ENCODE measurements around the gene SETD4.

The SETD4 gene

DNA sequence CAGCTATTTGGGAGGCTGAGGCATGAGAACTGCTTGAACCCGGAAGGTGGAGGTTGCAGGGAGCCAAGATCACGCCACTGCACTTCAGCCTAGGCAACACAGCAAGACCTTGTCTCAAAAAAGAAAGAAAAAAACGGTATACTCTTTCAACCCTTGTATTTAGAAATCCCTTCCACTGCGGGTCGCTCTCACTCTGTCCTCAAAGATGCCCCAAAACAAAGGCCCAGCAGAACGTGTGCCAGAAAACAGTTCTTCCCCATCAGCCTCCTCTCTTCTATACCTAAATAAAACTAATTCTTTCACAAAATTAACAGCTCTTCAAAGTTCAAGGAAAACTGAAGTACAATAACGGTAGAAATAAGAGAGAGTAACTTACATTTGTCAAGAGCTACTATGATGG lies 13.2 kb downstream of the SETD4 start:
- no peak for DNase-seq (ENCODE audit: low spot score)

DNA sequence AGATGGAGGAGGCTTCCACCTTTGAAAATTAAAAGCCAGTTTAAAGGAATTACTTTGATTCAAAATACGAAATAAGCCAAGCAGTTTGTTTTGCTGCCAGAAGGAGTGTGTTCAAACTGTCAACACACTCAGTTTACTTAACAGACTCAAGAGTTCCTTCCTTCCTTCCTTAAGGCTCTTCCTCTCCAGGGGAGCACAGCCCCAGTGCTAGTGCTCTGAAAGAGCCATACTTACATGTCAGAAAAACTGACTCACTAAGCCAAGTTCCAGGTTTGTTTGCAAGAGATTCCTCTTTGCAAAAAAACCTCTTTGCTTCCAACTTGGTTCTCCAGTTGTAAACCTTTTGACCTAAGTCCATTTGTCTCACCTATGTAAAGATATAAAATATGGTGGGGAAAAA lies 14.3 kb downstream of the SETD4 start:
- no peak for DNase-seq (ENCODE audit: low spot score)

DNA sequence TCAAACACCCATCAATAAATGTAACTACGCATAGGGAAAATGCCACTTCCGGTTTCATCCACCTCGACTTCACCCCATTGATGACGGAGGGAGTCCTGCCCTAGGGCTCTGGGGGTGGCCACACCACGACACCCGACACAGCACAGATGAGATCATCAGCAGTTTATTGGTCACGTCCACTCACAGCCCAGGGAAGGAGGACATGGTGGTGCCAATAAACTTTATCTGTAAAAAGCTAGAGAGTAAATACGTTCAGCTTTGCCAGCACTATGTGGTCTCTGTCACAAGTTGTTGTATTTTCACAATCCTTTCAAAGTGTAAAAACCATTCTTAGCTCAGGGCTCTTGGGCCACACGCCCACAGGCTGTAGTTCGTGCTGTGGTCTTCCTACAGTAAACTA lies 16.3 kb downstream of the SETD4 start:
- DNase-seq (ENCODE audit: low spot score): no peak

DNA sequence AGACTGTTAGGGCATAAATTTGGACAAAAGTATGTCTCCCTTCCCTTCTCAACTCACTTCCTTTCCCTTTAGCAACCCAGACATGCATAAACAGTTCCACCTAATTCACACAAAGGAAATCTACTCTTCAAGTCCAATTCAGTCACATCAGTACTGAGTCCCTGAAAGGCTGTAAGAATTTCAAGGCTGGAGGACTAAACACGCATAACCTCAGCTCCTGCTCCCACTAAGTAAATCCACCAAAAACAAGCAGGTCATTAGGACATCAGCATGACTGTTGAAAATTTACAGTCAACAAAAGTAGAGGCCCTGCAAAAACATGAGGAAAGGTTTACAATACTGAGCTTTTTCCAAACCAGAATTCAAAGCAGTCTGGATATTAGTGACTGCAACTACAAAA lies 18.4 kb downstream of the SETD4 start:
- DNase-seq (ENCODE audit: low spot score): no peak

DNA sequence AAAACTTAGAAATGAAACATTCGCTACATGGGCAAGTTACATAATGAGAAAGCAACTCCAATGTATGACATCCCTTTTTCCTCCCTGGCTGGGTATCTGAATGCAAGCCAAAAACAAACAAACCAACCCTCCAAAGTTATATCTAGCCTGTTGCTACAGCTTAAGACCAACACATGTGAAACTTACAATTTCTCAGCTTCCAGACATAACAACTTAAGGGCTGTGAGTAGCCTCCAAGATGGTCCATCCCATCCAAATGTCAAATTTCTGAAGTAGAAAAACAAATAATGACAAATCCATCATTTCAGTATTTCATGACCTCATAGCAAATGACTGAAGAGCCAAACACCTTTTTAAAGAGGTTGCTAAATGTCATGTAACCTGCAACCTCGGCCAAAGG lies 19.9 kb downstream of the SETD4 start:
- no peak for DNase-seq (ENCODE audit: low spot score)

DNA sequence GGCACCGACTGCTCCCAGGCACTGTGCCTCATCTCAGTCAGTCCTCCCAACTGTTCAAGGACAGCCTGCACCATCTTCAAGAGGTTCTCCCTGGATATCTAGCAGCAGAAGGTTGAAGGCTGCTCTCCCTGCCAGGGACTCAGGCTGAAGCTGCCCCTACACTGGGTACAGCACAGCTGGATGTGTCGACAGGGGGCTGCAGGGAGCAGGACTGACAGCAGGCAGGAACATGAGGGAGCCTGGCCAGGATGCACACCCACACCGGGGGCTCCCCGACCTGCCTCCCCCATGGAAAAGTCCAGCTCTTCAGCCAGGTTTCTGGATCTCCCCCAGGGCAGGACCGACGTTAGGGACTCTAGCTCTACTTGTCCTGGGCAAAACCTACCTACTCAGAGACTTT lies 20.5 kb downstream of the SETD4 start:
- DNase-seq (ENCODE audit: low spot score): no peak

DNA sequence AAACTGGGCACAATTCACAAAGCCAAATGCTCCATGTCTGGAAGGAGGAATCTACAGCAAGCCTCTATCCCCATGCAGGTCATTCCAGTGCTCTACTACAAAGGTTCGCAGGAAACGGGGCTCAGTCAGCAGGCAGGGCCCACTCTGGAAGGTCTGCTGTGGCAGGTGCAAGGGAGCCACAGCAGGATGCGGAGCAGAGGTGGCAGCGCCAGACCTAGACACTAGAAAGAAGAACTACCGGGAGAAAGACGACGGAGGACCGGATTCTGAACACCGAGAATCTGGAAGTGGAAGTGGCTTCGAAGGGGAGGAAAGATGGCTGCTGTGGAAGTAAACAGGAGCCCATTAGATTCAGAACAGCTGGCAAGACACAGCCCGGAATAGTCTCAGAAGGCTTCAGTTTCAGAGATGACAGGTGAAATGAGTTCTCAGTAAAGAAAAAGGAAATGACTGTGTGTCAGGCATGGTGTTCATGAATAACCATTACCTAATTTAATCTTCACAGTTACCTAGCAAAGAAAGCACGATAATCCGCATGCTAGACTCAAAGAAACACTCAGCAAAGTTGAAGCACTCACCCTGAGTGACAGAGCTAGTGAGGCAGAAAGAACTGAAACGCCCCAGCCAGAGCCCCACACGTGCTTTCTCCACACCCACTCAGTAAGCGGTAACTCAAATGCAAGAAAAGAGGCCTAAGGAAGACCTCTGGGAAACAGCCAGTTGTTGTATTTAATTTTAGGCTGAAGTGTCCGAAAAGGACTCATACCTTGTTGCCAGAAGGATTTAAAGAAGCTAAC lies 21.4 kb downstream of the SETD4 start:
- DNase-seq (ENCODE audit: low spot score): no peak

DNA sequence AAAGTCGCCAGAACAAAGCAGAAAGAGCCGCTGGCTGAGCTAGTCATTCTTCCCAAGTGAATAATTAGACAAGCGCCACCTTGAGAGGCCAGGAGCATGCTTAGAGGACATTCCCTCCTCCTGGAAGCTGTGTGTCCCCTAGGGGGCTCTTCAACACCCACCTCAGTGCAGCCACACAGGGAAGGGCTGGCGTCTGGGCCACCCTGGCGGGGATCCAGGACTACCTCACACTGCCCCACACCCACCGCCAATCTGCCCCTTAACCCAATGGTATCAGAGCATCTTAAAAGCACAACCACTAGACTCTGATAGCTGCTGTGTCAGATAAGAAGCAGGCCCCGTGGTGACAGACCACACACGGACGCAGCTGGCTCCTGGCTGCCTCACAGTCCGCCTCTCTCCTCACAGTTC lies 24.9 kb downstream of the SETD4 start:
- DNase-seq (ENCODE audit: low spot score): peak; percentile 51

DNA sequence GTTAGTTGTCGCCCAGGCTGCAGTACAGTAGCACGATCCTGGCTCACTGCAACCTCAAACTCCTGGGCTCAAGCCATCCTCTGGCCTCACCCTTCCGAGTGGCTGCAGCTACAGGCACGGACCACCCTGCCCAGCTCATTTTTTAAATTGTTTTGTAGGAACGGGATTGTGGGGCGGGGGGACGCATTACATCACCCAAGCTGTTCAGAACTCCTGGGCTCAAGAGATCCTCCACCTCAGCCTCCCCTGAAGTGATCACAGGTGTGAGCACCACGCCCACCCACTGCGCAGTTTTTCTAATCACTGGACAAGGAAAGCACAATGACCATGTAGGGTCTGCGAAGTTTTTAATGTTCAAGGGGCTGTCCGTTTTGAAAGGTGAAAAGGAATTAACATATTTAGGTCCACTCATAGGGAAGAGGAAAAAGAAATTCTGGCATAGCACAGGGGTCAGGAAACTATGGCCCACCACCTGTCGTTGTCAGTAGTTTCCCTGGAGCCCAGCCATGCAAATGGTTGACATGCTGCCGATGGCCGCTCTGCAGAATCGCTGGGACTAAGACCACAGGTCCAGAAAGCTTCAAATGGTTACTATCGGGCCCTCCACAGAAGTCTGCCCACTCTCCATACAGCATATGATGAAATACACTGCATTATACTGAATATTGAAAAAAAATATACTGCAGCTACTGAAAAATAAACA lies 26.0 kb downstream of the SETD4 start:
- no peak for DNase-seq (ENCODE audit: low spot score)

DNA sequence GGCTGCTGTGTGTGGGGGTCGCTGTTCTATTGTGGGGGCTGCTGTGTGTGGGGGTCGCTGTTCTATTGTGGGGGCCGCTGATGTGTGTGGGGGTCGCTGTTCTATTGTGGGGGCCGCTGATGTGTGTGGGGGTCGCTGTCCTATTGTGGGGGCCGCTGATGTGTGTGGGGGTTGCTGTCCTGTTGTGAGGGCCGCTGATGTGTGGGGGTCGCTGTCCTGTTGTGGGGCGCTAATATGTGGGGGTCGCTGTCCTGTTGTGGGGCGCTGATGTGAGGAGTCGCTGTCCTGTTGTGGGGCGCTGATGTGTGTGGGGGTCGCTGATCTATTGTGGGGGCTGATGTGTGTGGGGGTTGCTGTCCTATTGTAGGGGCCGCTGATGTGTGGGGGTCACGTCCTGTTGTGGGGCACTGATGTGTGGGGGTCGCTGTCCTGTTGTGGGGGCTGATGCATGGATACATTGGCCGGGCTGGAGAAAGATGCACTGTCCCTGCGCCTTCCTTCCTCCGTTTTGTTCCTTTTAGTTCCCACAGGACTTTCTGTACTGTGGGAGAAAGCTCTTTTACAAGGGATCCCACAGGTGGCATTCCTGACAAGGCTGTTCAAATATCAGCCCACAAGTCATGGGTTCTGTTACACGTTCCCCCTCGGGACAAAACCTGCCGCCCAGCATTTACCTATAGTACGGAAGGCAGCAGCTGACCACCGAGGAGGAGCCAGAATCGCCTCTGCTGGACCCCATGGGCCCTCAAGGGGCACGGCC lies 27.5 kb downstream of the SETD4 start:
- DNase-seq (ENCODE audit: low spot score): no peak

DNA sequence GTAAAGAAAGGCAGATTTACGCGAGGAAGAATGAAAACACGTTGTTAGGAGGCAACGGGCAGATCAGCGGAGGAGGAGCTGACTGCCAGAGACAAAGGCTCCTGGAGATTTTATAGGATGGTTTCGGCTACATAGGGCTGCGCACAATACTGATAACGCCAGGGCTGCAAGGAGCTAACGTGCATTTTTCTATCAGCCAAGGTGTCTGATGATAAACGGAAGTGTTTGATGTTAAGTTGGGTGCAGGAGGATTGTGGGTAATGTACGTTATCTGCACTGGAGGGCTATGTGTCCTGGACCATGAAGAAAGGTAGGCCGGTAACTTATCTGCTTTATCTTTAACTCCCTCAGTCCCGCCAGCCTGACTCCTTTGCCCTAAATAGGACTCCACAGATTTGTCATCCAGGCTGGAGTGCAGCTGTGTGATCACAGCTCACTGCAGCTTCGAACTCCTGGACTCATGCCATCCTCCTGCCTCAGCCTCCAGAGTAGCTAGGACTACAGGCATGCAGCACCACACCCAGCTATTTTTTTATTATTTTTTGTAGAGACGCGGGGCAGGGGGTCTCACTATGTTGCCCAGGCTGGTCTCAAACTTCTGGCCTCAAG lies 29.6 kb downstream of the SETD4 start:
- no peak for DNase-seq (ENCODE audit: low spot score)

DNA sequence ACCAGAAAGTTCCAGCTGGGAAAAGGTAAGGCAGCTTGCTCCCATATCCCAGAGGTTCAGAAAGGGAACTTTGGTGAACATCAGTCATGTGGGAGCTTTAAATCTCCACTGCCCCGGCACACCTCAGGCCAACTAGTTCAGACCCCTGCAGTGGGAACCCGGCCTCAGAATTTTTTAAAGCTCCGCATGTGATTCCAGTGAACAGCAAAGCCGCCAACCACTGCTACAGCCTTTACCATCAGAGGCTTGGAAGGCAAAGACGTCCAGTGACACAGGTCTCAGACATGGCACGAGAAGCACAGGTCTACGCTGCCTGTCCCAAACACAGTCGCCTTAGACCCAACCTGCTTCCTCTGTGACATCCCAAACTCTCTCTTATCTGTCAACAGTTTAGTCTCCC lies 31.0 kb downstream of the SETD4 start:
- no peak for DNase-seq (ENCODE audit: low spot score)

DNA sequence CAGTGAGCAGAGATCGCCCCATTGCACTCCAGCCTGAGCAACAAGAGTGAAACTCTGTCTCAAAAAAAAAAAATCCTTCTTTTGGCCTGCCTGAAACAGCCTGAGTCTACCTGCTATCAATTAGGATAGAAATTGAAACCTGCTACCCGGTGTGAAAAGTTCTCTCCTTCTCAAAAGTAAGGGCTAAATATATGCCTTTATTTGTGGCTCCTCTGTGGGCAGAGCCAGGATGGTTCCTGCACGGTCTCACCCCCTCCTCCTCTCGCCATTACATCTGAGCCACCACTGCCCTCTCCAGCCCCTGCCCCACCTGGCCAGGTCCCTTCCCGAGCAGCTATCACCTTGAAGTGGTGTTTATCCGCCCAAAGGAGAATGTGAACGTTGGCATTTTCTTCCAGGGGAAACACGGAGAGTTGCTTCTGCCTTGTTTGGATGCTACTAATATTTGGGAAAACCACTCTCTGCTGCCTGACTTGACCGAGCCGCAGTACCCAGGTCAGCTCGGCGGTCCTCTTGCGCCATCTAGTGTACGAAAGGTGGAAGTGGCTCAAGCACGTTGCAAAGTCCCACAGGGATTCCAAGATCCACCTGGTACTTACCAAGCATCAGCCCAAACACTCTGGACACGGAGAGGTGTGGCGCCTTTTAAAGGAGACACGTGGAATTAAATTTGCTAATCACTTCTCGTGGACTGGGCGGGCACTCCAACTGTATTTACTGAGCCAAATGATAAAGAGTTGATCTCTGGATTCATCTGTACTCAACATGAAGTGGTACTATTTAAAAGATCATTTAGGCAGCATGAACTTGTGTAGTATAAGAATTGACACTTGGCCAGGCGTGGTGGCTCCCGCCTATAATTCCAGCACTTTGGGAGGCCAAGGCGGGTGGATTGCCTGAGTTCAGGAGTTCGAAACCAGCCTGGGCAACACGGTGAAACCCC lies 31.9 kb downstream of the SETD4 start:
- DNase-seq (ENCODE audit: low spot score): peak; percentile 88

DNA sequence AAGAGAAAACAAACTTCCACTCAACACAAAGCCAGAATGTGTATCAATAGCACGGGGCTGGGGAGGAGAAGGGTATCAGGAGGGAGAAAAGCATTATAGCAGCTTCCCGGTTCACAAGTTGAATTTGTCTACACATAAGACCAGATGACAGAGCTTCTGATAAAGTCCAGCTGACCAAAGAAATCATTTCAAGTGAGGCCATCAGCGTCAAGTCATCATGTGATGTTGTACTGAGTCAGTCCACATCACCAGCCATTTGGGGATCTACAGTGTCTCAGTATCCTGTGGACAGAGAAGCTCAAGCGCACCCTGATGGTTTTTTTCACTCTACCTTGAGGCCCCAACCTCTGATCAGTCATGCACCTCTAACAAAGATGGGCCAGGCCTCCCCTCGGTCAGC lies 33.0 kb downstream of the SETD4 start:
- DNase-seq (ENCODE audit: low spot score): no peak

DNA sequence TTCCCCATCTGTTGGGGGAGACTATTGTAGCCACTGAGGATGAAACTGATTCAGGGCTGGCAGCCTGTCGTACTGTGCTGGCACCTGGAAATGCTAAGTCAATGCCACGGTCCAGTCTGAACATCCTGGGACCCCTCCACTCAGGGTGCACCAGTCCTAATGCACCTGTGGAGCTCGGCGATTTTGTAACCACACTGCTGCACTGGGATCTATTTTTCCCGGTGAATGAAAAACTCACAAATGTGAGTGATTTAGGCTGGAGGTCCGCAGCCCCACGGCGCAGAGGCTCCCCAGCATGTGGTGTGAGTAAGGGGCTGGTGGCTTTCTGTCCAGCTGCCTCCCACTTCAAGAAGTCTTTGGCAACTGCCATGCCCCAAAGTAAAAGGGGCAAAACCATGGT lies 35.5 kb downstream of the SETD4 start:
- no peak for DNase-seq (ENCODE audit: low spot score)

DNA sequence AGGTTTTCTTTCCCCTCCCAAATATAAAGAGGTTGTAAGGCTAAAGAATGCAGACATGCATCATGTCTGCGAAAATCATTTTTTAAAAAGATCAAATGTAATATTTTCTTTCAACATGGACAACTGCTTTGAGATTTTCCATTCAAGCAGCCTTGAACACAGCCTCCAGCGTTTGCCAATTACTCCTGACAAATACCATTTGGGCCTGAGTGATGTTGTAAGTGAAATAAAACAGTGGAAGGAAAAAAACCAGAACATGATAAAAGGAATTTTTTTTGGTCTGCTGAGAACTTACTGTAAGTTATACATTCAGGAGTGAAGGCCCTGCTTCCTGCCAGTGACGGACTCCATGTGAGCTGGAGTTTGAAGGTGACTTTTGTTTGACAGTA lies 37.2 kb downstream of the SETD4 start:
- no peak for DNase-seq (ENCODE audit: low spot score)

DNA sequence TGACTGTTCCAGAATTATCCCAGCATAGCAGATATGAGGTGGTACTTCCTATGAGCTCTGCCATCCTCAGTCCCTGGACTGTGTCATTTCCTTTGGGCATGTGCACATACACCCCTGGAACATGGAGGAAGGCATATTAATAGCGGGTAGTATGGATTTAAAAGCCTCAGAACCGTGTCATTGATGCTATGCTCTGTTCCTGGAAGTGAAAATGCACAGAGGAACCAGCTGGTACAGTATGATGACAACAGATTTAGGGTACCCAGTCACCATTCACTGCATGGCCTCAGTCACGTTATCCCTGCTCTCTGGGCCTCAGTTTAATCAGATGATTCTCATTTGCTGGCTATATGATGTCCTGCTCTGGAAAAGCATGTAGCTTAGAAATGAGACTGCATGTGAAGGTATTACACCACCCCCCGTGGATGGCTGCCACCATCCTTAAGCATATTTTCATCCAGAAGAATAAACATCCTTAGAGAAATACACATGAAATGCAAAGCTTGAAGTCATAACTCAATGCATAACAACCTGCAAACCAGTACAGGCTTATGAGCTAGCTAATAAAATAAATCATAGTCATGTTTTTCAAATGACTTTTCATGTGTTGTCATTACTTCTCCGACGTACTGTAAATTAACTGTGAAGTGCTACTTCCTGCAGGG lies 37.8 kb downstream of the SETD4 start:
- DNase-seq (ENCODE audit: low spot score): no peak

DNA sequence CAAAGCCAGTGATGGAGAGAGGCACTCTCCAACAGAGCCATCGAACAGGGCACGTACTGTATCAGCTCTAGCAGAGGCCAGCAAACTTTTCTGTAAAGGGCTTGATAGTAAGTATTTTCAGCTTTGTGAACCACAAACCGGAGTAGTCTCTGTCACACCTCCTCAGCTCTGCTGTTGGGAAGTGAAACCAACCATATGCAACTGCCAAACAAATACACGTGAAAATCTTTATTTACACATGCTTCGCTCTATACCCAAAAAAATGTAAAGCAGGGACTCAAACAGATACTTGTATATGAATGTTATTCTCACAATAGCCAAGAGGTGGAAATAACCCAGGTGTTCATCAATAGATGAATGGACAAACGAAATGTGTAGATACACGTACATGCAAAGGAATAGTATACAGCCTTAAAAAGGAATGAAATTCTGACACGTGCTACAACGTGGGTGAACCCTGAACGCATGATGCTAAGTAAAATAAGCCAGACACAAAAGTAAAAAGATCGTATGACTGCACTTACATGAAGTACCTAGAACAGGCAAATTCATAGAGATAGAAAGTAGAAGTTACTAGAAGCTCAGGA lies 39.0 kb downstream of the SETD4 start:
- no peak for DNase-seq (ENCODE audit: low spot score)

DNA sequence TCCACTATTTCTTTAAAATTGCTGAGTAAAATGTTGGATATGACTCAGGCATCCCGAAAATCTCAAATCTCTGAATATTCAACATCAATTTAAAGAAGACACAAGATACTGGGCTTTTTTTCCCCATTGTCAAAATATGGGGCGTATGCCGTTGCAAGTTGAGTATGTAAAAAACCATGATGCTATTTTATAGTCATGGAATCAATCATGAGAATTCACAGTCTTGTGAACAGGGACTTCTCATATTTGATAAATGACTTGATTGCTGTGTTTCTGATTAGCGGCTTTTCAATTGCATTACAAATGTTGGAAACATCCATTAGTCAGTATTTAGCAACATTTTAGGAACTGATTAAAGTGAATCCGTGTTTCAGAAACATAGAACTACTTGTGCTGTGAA lies 45.3 kb downstream of the SETD4 start:
- no peak for DNase-seq (ENCODE audit: low spot score)

DNA sequence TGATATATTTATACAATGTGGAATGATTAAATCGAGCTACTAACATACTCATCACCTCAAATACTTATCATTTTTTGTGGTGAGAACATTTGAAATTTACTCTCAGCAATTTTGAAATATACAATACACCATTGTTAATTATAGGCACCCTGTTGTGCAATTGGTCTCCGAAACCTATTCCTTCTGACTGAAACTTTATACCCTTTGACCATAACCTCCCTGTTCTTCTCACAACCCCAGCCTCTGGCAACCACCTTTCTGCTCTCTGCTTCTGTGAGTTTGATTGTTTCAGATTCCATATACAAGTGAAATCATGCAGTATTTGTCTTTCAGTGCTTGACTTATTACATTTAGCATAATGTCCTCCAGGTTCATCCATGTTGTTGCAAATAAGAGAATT lies 49.5 kb downstream of the SETD4 start:
- no peak for DNase-seq (ENCODE audit: low spot score)

DNA sequence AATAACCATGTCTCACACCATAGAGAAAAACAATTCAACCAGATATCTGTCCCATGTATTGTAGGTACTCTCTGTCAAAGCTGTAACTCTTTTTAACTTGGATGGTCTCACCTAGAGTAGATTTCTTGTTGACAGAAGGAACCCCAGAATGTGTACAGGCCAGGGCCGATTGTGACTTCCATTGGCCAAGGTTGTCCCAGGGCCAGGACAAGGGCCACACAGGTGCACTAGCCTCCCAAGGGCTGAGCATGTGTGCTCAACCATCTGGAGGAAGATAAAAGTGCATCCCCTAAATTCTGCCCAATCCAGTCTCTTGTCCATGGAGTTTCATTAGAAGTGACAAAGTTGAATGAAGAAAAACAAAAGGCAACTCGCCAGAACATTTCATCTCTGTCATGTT lies 51.8 kb downstream of the SETD4 start:
- no peak for DNase-seq (ENCODE audit: low spot score)

Measured in D341Med (cell line).